GM12878 (cell line): Measurements from ENCODE around the gene MPHOSPH6. TPM values are rescaled to one million over a fixed set of nuclear protein-coding genes. Genes with fewer than 3 reads are reported as not detected.
"Not testable (repeated sequence)": the region's sequence is repeated elsewhere in the genome, so short reads cannot be mapped to it uniquely, and the experiment has no call there.

Source experiments
- ATAC-seq: fragments of 200-7000 bp; cut with Tn5 transposase; 3 replicates; pipeline ENCODE4 v1.9.1; 2020; ENCODE audit warnings: mild to moderate bottlenecking, moderate library complexity
- BruUV-seq: library from RNA; stranded (reverse); fragments of 400-500 nt; replicated peaks from 2 replicates; lab custom pipeline; 2021; lab: Mats Ljungman, UMichigan
- CTCF ChIA-PET: fragments of 300-600 bp; sonication (Branson Sonifier 250); formaldehyde crosslinking; extraction: SDS; loops from one replicate; lab custom pipeline; 2021; ENCODE audit warnings: inconsistent platforms; lab: Yijun Ruan, JAX
- POLR2A ChIA-PET: fragments of 350-600 bp; formaldehyde crosslinking; extraction: SDS; loops from one replicate; lab custom pipeline; 2021; ENCODE audit warnings: inconsistent platforms; lab: Charles Lee
- RAD21 ChIA-PET: fragments of 300-600 bp; sonication (Branson Sonifier 250); formaldehyde crosslinking; loops from one replicate; lab custom pipeline; 2023; ENCODE audit warnings: antibody characterized with exemption; ENCODE audit not compliant: unreplicated experiment; lab: Charles Lee
- SMC1A ChIA-PET: fragments of 300-600 bp; sonication (Branson Sonifier 250); formaldehyde crosslinking; loops from one replicate; lab custom pipeline; 2023; ENCODE audit not compliant: unreplicated experiment, uncharacterized antibody; lab: Charles Lee
- DNase-seq: peaks from one replicate; pipeline ENCODE4 v3.0.0-alpha.2; 2011; ENCODE audit warnings: low read depth, low spot score
- FAIRE-seq: peaks from 3 replicates; lab custom pipeline; 2011; peaks lifted over from hg19 to GRCh38; lab: Jason Lieb, UNC
- H2AFZ ChIP-seq: 2 replicates; pipeline ENCODE4 v1.6.0; 2011; ENCODE audit warnings: low read depth, low read length, control low read depth; ENCODE audit not compliant: control insufficient read depth
- H3K27ac ChIP-seq: 2 replicates; pipeline ENCODE4 v1.5.1; 2011; ENCODE audit warnings: control low read depth; ENCODE audit not compliant: control insufficient read depth, insufficient read depth
- H3K27me3 ChIP-seq, 2 experiments: replicated peaks in 1 of 2; 2 replicates each; pipeline versions ENCODE4 v1.6.0 to v1.6.1; 2011; ENCODE audit warnings: low read length in 1 of 2; ENCODE audit not compliant: control insufficient read depth in 2 of 2, insufficient read depth in 2 of 2
- H3K36me3 ChIP-seq, 2 experiments: 2 replicates each; pipeline ENCODE4 v1.5.1; 2011; ENCODE audit warnings: low read length in 1 of 2; ENCODE audit not compliant: control insufficient read depth in 2 of 2, insufficient read depth in 2 of 2
- H3K4me1 ChIP-seq: 2 replicates; pipeline ENCODE4 v1.6.1; 2011; ENCODE audit warnings: mild to moderate bottlenecking, low read length, moderate library complexity, mixed read lengths; ENCODE audit not compliant: control insufficient read depth, insufficient read depth
- H3K4me2 ChIP-seq: 2 replicates; pipeline ENCODE4 v1.6.0; 2011; ENCODE audit warnings: control low read depth; ENCODE audit not compliant: control insufficient read depth, insufficient read depth
- H3K4me3 ChIP-seq: fragments of 200-600 bp; sonication (generic); 2 replicates; pipeline ENCODE4 v1.5.1; 2016
- H3K79me2 ChIP-seq: 2 replicates; pipeline ENCODE4 v1.6.0; 2011; ENCODE audit warnings: low read length; ENCODE audit not compliant: control insufficient read depth, insufficient read depth
- H3K9ac ChIP-seq: 2 replicates; pipeline ENCODE4 v1.8.0; 2011; ENCODE audit warnings: low read length, control low read depth, mixed read lengths; ENCODE audit not compliant: control insufficient read depth, insufficient read depth
- H3K9me3 ChIP-seq: replicated peaks from 3 replicates; pipeline ENCODE4 v1.5.1; 2011; ENCODE audit warnings: mild to moderate bottlenecking, low read length; ENCODE audit not compliant: control insufficient read depth, insufficient read depth
- H4K20me1 ChIP-seq: 2 replicates; pipeline ENCODE4 v1.6.0; 2011; ENCODE audit not compliant: control insufficient read depth, insufficient read depth
- BCL3 ChIP-seq: IDR thresholded peaks from 2 replicates; pipeline ENCODE4 v1.6.1; 2011; ENCODE audit warnings: borderline replicate concordance, low read depth, mild to moderate bottlenecking, moderate library complexity, low read length; ENCODE audit not compliant: insufficient read depth, poor library complexity, severe bottlenecking
- HCFC1 ChIP-seq: fragments of 150-350 bp; IDR thresholded peaks from 2 replicates; pipeline ENCODE4 v1.6.1; 2014; ENCODE audit warnings: low read length
- RB1 ChIP-seq: fragments of 450-650 bp; formaldehyde crosslinking; IDR thresholded peaks from 2 replicates; pipeline ENCODE4 v1.6.1; 2017; ENCODE audit warnings: mild to moderate bottlenecking, borderline replicate concordance
- RFX5 ChIP-seq: IDR thresholded peaks from 2 replicates; pipeline ENCODE4 v1.6.1; 2011; ENCODE audit warnings: low read depth, low read length, improper control_type of control experiment
- RUNX3 ChIP-seq: IDR thresholded peaks from 2 replicates; pipeline ENCODE4 v1.6.1; 2012; ENCODE audit warnings: low read length, inconsistent platforms
- WGBS: methylation state at CpG from one replicate; pipeline ENCODE4 v1.1.6; 2016; ENCODE audit warnings: low lambda C conversion rate; ENCODE audit not compliant: insufficient replicate concordance, insufficient coverage; ENCODE audit errors: missing lambda C conversion rate; 5-methylcytosine and 5-hydroxymethylcytosine counted together
- in situ Hi-C: fragments of 300-500 bp; cut with MboI; formaldehyde crosslinking; loops from 9 replicates; pipeline ENCODE4 v1.14.3; 2018; ENCODE audit warnings: mixed read lengths
- intact Hi-C: fragments of 100-400 bp; cut with micrococcal nuclease; formaldehyde crosslinking; loops from one replicate; pipeline ENCODE4 v1.14.2; 2022; ENCODE audit not compliant: unreplicated experiment
- polyA plus RNA-seq, 11 experiments: library from polyadenylated mRNA; depleted of rRNA in 4 of 11; unstranded in 6 of 11; stranded (reverse) in 5 of 11; fragments of >200 nt; fragmentation: Nextera tagmentation in 4 of 11; fragmentation: Illumina TruSeq in 1 of 11; extraction: Ambion mirVana in 4 of 11; extraction: Trizol in 1 of 11; gene quantifications; 1 replicate in 1 of 11; 2 replicates in 10 of 11; pipeline versions ENCODE4 v1.2.1 to v1.2.3, GENCODE V29; 2011 to 2016; ENCODE audit warnings: inconsistent platforms in 2 of 11, missing spikeins in 2 of 11, low read depth in 1 of 11
- total RNA-seq, 4 experiments: library from RNA; depleted of rRNA in 3 of 4; stranded (reverse); fragments of >200 nt in 3 of 4; fragmentation: Illumina TruSeq in 1 of 4; extraction: Trizol in 1 of 4; gene quantifications; 2 replicates each; pipeline versions ENCODE4 v1.2.1 to v1.2.3, GENCODE V29; 2013 to 2021

The MPHOSPH6 gene
- total and polyA plus RNA-seq, 10 of the 15 experiments (the other 5 are each of a cell fraction or from before 2014, with no cell fraction given), result 8.9 to 39.6 (median 19.8) TPM

- ATAC-seq, result no peak
- Histone ChIP-seq H3K36me3 (no peaks in the 10 kb centered on the region), H3K9me3 (no peaks in the 10 kb centered on the region; the same call in 2 of the 3 replicates), H4K20me1 (no peaks in the 10 kb centered on the region), H3K79me2 (no peaks in the 10 kb centered on the region), H3K4me3 (no peak overlapping the region), H3K4me1 (no peaks in the 10 kb centered on the region), H2AFZ (no peak overlapping the region), H3K9ac (no peak overlapping the region), H3K27me3 (peaks cover 0 to 5% of the 10 kb centered on the region in 2 experiments; a peak in 2 of 4 replicates), H3K27ac (no peak overlapping the region), H3K4me2 (no peak overlapping the region)
- ChIA-PET RAD21 (no interaction called here), SMC1A (no interaction called here), POLR2A (no interaction called here), CTCF (no interaction called here)
- in situ Hi-C loops (no loop called here), intact Hi-C loops (no loop called here)
- BruUV-seq, result no TSS peak
- DNase-seq, result no peak
- FAIRE-seq, result no peak
- TF ChIP-seq RB1 (no peak), HCFC1 (no peak), BCL3 (no peak), RFX5 (no peak), RUNX3 (no peak)
- 79% methylated on average over 12 of the region's 12 CpGs for WGBS
Measured at GRCh38 chr16:82219298-82219697, 49.3 kb upstream of the MPHOSPH6 start.

- SMC1A ChIA-PET, BruUV-seq, H3K27me3 ChIP-seq, H3K4me1 ChIP-seq, H3K4me3 ChIP-seq, H2AFZ ChIP-seq, ATAC-seq, POLR2A ChIA-PET, in situ Hi-C loops, H3K4me2 ChIP-seq, H3K9ac ChIP-seq, H3K79me2 ChIP-seq, FAIRE-seq, H3K27ac ChIP-seq, DNase-seq, H3K36me3 ChIP-seq, CTCF ChIA-PET, H4K20me1 ChIP-seq, RAD21 ChIA-PET, H3K9me3 ChIP-seq, intact Hi-C loops: not testable (repeated sequence)
- 45% methylated on average over 8 of the region's 9 CpGs for WGBS
Measured at GRCh38 chr16:82209314-82209713, 39.3 kb upstream of the MPHOSPH6 start.
